K562 (cell line): ENCODE results near the gene SYMPK. TPM values are rescaled to one million over a fixed set of nuclear protein-coding genes. Genes with fewer than 3 reads are reported as not detected.

Experiments used
- CHD4 ChIP-seq: fragments of 200-600 bp; sonication (generic); IDR thresholded peaks from 3 replicates; pipeline ENCODE4 v1.6.1; 2012; ENCODE audit warnings: low read depth, mild to moderate bottlenecking, mixed read lengths, low read length, inconsistent platforms; ENCODE audit not compliant: insufficient read depth, insufficient replicate concordance, poor library complexity, severe bottlenecking
- E2F6 ChIP-seq, 2 experiments: IDR thresholded peaks; 2 replicates each; pipeline ENCODE4 v1.6.1; 2011; ENCODE audit warnings: borderline replicate concordance in 1 of 2, control low read depth in 1 of 2, low read depth in 1 of 2, low read length in 1 of 2, mild to moderate bottlenecking in 1 of 2, mixed read lengths in 1 of 2, moderate library complexity in 1 of 2; ENCODE audit not compliant: insufficient read depth in 1 of 2, insufficient read length in 1 of 2, poor library complexity in 1 of 2, severe bottlenecking in 1 of 2; ENCODE audit errors: extremely low read depth in 1 of 2
- GMEB1 ChIP-seq: fragments of 250-450 bp; sonication (Bioruptor Pico); IDR thresholded peaks from 2 replicates; pipeline ENCODE4 v1.4.0; 2020; ENCODE audit warnings: mild to moderate bottlenecking
- HDAC2 ChIP-seq: fragments of 450-650 bp; IDR thresholded peaks from 2 replicates; pipeline ENCODE4 v1.6.1; 2016; ENCODE audit warnings: mild to moderate bottlenecking
- HNRNPUL1 ChIP-seq: fragments of 200-400 bp; formaldehyde crosslinking; IDR thresholded peaks from 2 replicates; pipeline ENCODE4 v1.6.1; 2017; ENCODE audit warnings: low read length
- ID3 ChIP-seq, 2 experiments: fragments of 250-450 bp in 1 of 2; fragments of 450-650 bp in 1 of 2; sonication (Bioruptor Pico) in 1 of 2; IDR thresholded peaks; 2 replicates each; pipeline versions ENCODE4 v1.6.1 to v1.8.0; 2016 to 2021; ENCODE audit warnings: mild to moderate bottlenecking in 2 of 2, moderate library complexity in 2 of 2, missing compliant biosample characterization in 1 of 2, missing genetic modification characterization in 1 of 2
- LCOR ChIP-seq: sonication (generic); formaldehyde crosslinking; IDR thresholded peaks from 2 replicates; pipeline ENCODE4 v1.8.0; 2022; ENCODE audit warnings: mild to moderate bottlenecking, missing genetic modification reagents
- NCOA2 ChIP-seq, 2 experiments: fragments of 450-650 bp; IDR thresholded peaks; 2 replicates each; pipeline ENCODE4 v1.6.1; 2018; ENCODE audit warnings: mild to moderate bottlenecking in 2 of 2, moderate library complexity in 1 of 2; ENCODE audit not compliant: partially characterized antibody in 2 of 2
- NRF1 ChIP-seq, 2 experiments: fragments of 450-650 bp; IDR thresholded peaks in 1 of 2; conservative IDR thresholded peaks in 1 of 2; 2 replicates each; pipeline ENCODE4 v1.6.1; 2014; ENCODE audit warnings: mild to moderate bottlenecking in 2 of 2
- SMAD2 ChIP-seq: fragments of 150-350 bp; IDR thresholded peaks from 2 replicates; pipeline ENCODE4 v1.6.1; 2014; ENCODE audit warnings: low read depth, mild to moderate bottlenecking, low read length
- SMARCE1 ChIP-seq: fragments of 450-650 bp; IDR thresholded peaks from 2 replicates; pipeline ENCODE4 v1.7.1; 2016; ENCODE audit warnings: mild to moderate bottlenecking
- ZBTB26 ChIP-seq: fragments of 450-650 bp; formaldehyde crosslinking; IDR thresholded peaks from 2 replicates; pipeline ENCODE4 v1.4.0; 2022; ENCODE audit warnings: missing genetic modification characterization
- ZNF280B ChIP-seq: fragments of 250-450 bp; sonication (Bioruptor Pico); IDR thresholded peaks from 2 replicates; pipeline ENCODE4 v1.5.1; 2021; ENCODE audit warnings: mild to moderate bottlenecking
- polyA plus RNA-seq, 8 experiments: library from polyadenylated mRNA; depleted of rRNA in 4 of 8; stranded (reverse) in 5 of 8; unstranded in 3 of 8; fragments of >200 nt; fragmentation: Nextera tagmentation in 2 of 8; fragmentation: Illumina TruSeq in 1 of 8; extraction: Ambion mirVana in 2 of 8; extraction: Trizol in 1 of 8; gene quantifications; 2 replicates each; pipeline versions ENCODE4 v1.2.1 to v1.2.3, GENCODE V29; 2011 to 2014; ENCODE audit warnings: inconsistent platforms in 1 of 8, missing spikeins in 1 of 8
- total RNA-seq, 7 experiments: library from RNA; depleted of rRNA in 6 of 7; stranded (reverse); fragments of >200 nt in 6 of 7; fragmentation: Illumina TruSeq in 2 of 7; extraction: Trizol in 2 of 7; gene quantifications; 2 replicates each; pipeline versions ENCODE4 v1.2.1 to v1.2.3, GENCODE V29; 2011 to 2021; ENCODE audit warnings: low replicate concordance in 1 of 7

The SYMPK gene
- total and polyA plus RNA-seq, 9 of the 15 experiments (the other 6 are each of a cell fraction or from before 2014, with no cell fraction given), result 0.73 to 95.5 (median 58.4) TPM

GRCh38 chr19:45902651-45903625 is 40.0 kb upstream of the SYMPK start (continued):
- TF ChIP-seq ID3 (CRISPR knock-in tag; IDR thresholded peaks at IDR 0.05) (no peak), ID3 (tag; IDR thresholded peaks at IDR 0.05) (peak; percentile 34; the same call in 1 of the 2 replicates), NCOA2 (IDR thresholded peaks at IDR 0.05; ENCODE audit: partially characterized antibody in 2 of 2) (no peak), CHD4 (no peak), LCOR (CRISPR knock-in tag) (no peak), SMAD2 (no peak), ZNF280B (no peak), HDAC2 (peak; percentile 97), E2F6 (IDR thresholded peaks at IDR 0.05; ENCODE audit: borderline replicate concordance in 1 of 2, extremely low read depth in 1 of 2, insufficient read depth in 1 of 2, insufficient read length in 1 of 2, low read depth in 1 of 2, low read length in 1 of 2, poor library complexity in 1 of 2, severe bottlenecking in 1 of 2) (peak; percentile 46 to 56), HNRNPUL1 (no peak), NRF1 (conservative IDR thresholded peaks at IDR 0.05 in 1 of 2, IDR thresholded peaks at IDR 0.05 in 1 of 2) (peak; percentile 100), GMEB1 (CRISPR knock-in tag) (0 out of 2 replicates have a peak, but pooled peaks have one; percentile 6), SMARCE1 (no peak), ZBTB26 (CRISPR knock-in tag) (no peak)
